Lower leg skin (tissue), 4 donors: ENCODE data around the gene AGAP9. TPM values are rescaled to one million over a fixed set of nuclear protein-coding genes. Genes with fewer than 3 reads are reported as not detected.
"Not testable (repeated sequence)": the region's sequence is repeated elsewhere in the genome, so short reads cannot be mapped to it uniquely, and the experiment has no call there.

Source experiments
- DNase-seq, 2 donors: peaks; one replicate each; pipeline ENCODE4 v3.0.0-alpha.2; 2019; ENCODE audit warnings: low spot score in 2 of 2
- H3K4me3 ChIP-seq: fragments of 200-600 bp; sonication (generic); 2 replicates; pipeline ENCODE4 v1.5.1; 2017; ENCODE audit warnings: mild to moderate bottlenecking, low read depth; ENCODE audit not compliant: poor library complexity, severe bottlenecking
- CTCF ChIP-seq, 3 donors: fragments of 450-650 bp; IDR thresholded peaks; one replicate each; pipeline ENCODE4 v1.5.1; 2016; ENCODE audit warnings: antibody characterized with exemption in 3 of 3, mild to moderate bottlenecking in 3 of 3, moderate library complexity in 2 of 3
- POLR2A ChIP-seq, 2 donors: fragments of 450-650 bp; IDR thresholded peaks; one replicate each; pipeline ENCODE4 v1.6.1; 2016 to 2017; ENCODE audit warnings: antibody characterized with exemption in 2 of 2, mild to moderate bottlenecking in 1 of 2, moderate library complexity in 1 of 2
- WGBS, 2 donors: methylation state at CpG; one replicate each; pipeline ENCODE4 v1.1.5; 2018; 5-methylcytosine and 5-hydroxymethylcytosine counted together
- intact Hi-C: fragments of 100-400 bp; cut with DNase I; formaldehyde crosslinking; loops from one replicate; pipeline ENCODE4 v1.15.0; 2023; ENCODE audit warnings: low total_unique reads
- total RNA-seq, 4 donors: library from RNA; depleted of rRNA; stranded (reverse); fragments of >200 nt; gene quantifications; one replicate each; pipeline ENCODE4 v1.1.0, GENCODE V29; 2016

AGAP9 gene
- total RNA-seq, 4 donors from 2014 or later, result 6.4 to 10.7 (median 9.2) TPM

GRCh38 chr10:47458466-47459154 is 64.8 kb downstream of the AGAP9 start:
- intact Hi-C loops, result no loop called here
- no peak for TF ChIP-seq CTCF (IDR thresholded peaks at IDR 0.05)
- no peak for TF ChIP-seq POLR2A (IDR thresholded peaks at IDR 0.05)
- H3K4me3 ChIP-seq, result no peak overlapping the region
- DNase-seq, result peak in 1 of 2 donors; percentile 66
- WGBS, 2 donors, result 74 to 83% methylated on average over 4 of the region's 4 CpGs

DNA sequence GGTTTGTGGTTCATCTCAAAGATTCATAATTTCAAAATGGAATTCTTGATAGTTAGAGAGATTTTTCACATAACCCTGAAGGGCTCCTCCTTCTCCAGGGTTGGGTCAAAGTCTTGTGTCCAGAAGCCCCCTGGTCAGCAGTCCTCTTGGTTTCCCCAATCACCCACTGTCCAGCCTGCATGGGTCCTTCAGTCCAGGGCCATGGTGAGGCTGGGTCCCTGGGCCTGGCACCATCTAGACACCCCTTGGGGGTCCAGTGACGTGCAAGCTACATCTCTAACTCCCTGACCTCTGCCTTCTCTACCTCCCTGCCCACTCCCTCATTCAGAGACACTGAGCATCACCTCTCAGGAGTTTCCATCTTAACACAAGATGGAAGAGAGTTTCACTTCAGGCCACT is 65.6 kb downstream of the AGAP9 start:
- TF ChIP-seq CTCF (IDR thresholded peaks at IDR 0.05) (no peak), POLR2A (IDR thresholded peaks at IDR 0.05) (no peak)
- no peak for DNase-seq
- H3K4me3 ChIP-seq, result no peak overlapping the region
- WGBS, 2 donors, result 92 to 95% methylated on average over 1 of the region's 1 CpG
- intact Hi-C loops, result no loop called here

DNA sequence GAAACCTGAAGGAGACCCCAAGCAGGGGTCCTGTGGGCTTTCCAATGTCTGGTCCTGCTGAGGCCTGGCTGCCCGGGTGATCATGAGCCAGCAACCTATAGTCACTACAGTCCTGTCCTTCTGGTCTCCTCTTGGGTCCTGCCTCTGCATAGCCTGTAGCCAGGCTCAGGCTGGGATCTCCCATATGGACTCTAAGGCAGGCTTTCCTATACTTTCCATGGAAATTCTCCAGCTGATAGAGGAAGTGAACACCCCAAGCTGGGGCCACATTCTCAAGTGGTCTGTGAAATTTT is 66.0 kb downstream of the AGAP9 start:
- no peak for DNase-seq
- no peak for TF ChIP-seq POLR2A (IDR thresholded peaks at IDR 0.05)
- no peak for TF ChIP-seq CTCF (IDR thresholded peaks at IDR 0.05)
- H3K4me3 ChIP-seq, result no peak overlapping the region
- intact Hi-C loops, result no loop called here
- 90 to 100% methylated on average over 1 of the region's 1 CpG for WGBS, 2 donors

GRCh38 chr10:47456794-47457527 is 66.5 kb downstream of the AGAP9 start:
- no peak overlapping the region for H3K4me3 ChIP-seq
- DNase-seq, result no peak
- 86 to 90% methylated on average over 6 of the region's 6 CpGs for WGBS, 2 donors
- no peak for TF ChIP-seq POLR2A (IDR thresholded peaks at IDR 0.05)
- intact Hi-C loops, result no loop called here

DNA sequence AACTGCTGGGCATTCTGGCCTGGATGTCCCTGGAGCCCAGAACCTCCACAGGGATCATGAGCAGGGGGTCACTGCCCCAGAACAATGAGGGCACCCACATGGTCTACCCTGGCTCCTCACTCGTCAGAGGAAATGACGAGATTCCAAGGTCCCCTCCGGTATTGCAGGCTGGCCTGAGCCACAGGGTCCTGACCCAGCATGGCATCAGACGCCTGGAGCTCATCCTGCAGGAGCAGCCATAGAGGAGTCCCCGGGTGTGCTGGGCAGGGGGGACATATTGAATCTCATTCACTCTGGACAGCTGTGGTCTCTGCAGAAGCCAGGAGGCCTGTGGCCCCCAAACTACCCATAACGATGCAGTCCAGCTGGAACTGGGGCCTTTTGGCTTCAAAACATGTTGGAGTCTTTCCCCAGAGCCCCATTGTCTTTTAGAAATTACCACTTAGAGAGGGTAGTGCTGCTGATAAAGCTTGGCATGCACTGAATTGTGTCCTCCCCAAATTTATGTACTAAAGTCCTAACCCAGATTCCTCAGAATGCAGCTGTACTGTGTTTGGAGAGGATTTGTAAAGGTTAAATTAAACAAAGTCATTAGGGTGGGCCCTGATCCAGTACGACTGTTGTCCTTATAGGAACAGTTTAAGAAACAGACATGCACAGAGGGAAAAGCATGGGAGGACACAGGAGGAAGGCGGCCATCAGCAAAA is 67.2 kb downstream of the AGAP9 start:
- DNase-seq, result no peak
- intact Hi-C loops, result no loop called here
- 82 to 91% methylated on average over 7 to 8 of the region's 8 CpGs for WGBS, 2 donors
- no peak overlapping the region for H3K4me3 ChIP-seq
- TF ChIP-seq CTCF (IDR thresholded peaks at IDR 0.05) (no peak), POLR2A (IDR thresholded peaks at IDR 0.05) (no peak)

DNA sequence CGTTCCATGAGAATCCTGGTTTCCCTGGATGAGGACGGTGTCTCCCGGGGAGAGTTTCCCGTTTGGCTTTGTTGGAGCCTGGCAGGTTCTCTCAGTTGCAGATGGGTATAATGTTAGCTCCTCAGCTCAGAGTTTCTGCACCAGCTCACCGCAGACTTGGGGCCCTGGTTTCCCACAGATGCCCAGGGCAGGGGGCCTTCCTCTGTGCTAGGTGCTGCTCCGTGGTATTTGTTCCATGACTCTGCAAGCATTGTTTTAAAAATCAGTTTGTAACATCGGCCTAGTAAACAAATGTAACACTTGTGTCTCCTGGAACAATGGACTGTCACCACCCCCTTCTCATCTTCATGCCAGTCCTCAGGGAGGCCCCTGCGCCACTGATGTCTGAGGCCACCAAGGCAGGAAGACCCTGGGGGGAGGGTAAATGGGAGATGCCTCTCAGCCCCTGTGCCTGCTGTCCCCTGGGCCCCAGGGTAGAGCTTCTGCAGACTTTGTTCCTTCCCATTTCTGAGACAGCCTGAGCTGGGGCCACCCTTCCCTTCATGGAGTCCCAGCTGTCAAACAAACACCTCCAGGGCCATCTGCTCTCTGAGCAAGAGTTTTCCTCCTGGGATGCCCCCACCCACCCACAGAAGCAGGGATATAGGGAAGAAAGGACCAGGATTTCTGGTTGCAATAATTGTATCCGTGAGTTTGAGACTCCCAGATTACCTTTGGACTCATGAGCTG is 67.9 kb downstream of the AGAP9 start:
- 83 to 89% methylated on average over 9 of the region's 9 CpGs for WGBS, 2 donors
- intact Hi-C loops, DNase-seq, H3K4me3 ChIP-seq: not testable (repeated sequence)
